GM23338 (cell line): ENCODE results near the gene MAPKAPK2. TPM values are rescaled to one million over a fixed set of nuclear protein-coding genes. Genes with fewer than 3 reads are reported as not detected.

Source experiments
- ATAC-seq: fragments of 200-7000 bp; cut with Tn5 transposase; 3 replicates; pipeline ENCODE4 v1.9.1; 2020
- DNase-seq: peaks from one replicate; pipeline ENCODE4 v3.0.0-alpha.2; 2015; ENCODE audit warnings: low spot score
- H2AFZ ChIP-seq: fragments of 200-600 bp; sonication (generic); 2 replicates; pipeline ENCODE4 v1.8.0; 2016; ENCODE audit warnings: antibody characterized with exemption, mild to moderate bottlenecking, moderate library complexity
- H3F3A ChIP-seq: fragments of 200-600 bp; sonication (generic); replicated peaks from 2 replicates; pipeline ENCODE4 v1.8.0; 2017; ENCODE audit warnings: antibody characterized with exemption, mixed run types, low read depth
- H3K27ac ChIP-seq: fragments of 200-600 bp; sonication (generic); 2 replicates; pipeline ENCODE4 v1.6.1; 2016; ENCODE audit warnings: low read depth
- H3K27me3 ChIP-seq: fragments of 200-600 bp; sonication (generic); 2 replicates; pipeline ENCODE4 v1.8.0; 2016; ENCODE audit warnings: mild to moderate bottlenecking, mixed run types, moderate library complexity; ENCODE audit not compliant: insufficient read depth
- H3K36me3 ChIP-seq: fragments of 200-600 bp; sonication (generic); 2 replicates; pipeline ENCODE4 v1.8.0; 2016; ENCODE audit warnings: mild to moderate bottlenecking; ENCODE audit not compliant: insufficient read depth
- H3K4me1 ChIP-seq: fragments of 200-600 bp; sonication (generic); 2 replicates; pipeline ENCODE4 v1.8.0; 2016; ENCODE audit warnings: mild to moderate bottlenecking, moderate library complexity; ENCODE audit not compliant: insufficient read depth
- H3K4me2 ChIP-seq: fragments of 200-600 bp; sonication (generic); 2 replicates; pipeline ENCODE4 v1.7.1; 2017; ENCODE audit warnings: mixed run types
- H3K4me3 ChIP-seq: fragments of 200-600 bp; sonication (generic); 2 replicates; pipeline ENCODE4 v1.6.1; 2016; ENCODE audit warnings: mixed run types
- H3K79me2 ChIP-seq: fragments of 200-600 bp; sonication (generic); replicated peaks from 2 replicates; pipeline ENCODE4 v1.8.0; 2017; ENCODE audit warnings: mild to moderate bottlenecking; ENCODE audit not compliant: insufficient read depth
- H3K9me2 ChIP-seq: fragments of 200-600 bp; sonication (generic); 2 replicates; pipeline ENCODE4 v1.8.0; 2017; ENCODE audit not compliant: insufficient read depth
- H4K20me1 ChIP-seq: fragments of 200-600 bp; sonication (generic); replicated peaks from 2 replicates; pipeline ENCODE4 v1.8.0; 2017; ENCODE audit warnings: mild to moderate bottlenecking; ENCODE audit not compliant: insufficient read depth
- H3K27ac Mint-ChIP-seq: 2 replicates; pipeline ENCODE4 v1.8.0; 2020; ENCODE audit warnings: inconsistent platforms, mild to moderate bottlenecking, moderate library complexity, mixed read lengths
- H3K27me3 Mint-ChIP-seq: 3 replicates; pipeline ENCODE4 v1.8.0; 2022; ENCODE audit warnings: low read depth, mild to moderate bottlenecking, moderate library complexity, mixed read lengths, inconsistent platforms; ENCODE audit not compliant: insufficient read depth, poor library complexity
- H3K36me3 Mint-ChIP-seq: 3 replicates; pipeline ENCODE4 v1.8.0; 2021; ENCODE audit warnings: low read depth, mild to moderate bottlenecking, inconsistent platforms, moderate library complexity, mixed read lengths
- H3K4me1 Mint-ChIP-seq: 3 replicates; pipeline ENCODE4 v1.8.0; 2020; ENCODE audit warnings: mild to moderate bottlenecking, inconsistent platforms, mixed read lengths
- H3K4me3 Mint-ChIP-seq: 3 replicates; pipeline ENCODE4 v1.8.0; 2021; ENCODE audit warnings: moderate library complexity, mild to moderate bottlenecking, inconsistent platforms, mixed read lengths
- H3K9me3 Mint-ChIP-seq: 3 replicates; pipeline ENCODE4 v1.8.0; 2020; ENCODE audit warnings: moderate library complexity, mild to moderate bottlenecking, inconsistent platforms, mixed read lengths
- CREB1 ChIP-seq: fragments of 250-450 bp; sonication (Bioruptor Pico); IDR thresholded peaks from 2 replicates; pipeline ENCODE4 v1.5.0; 2020; ENCODE audit warnings: low read depth, mild to moderate bottlenecking, moderate library complexity
- EZH2phosphoT487 ChIP-seq: fragments of 200-600 bp; sonication (generic); IDR thresholded peaks from one replicate; pipeline ENCODE4 v1.8.1; 2018; ENCODE audit warnings: antibody characterized with exemption; ENCODE audit not compliant: unreplicated experiment
- JUNB ChIP-seq: IDR thresholded peaks from one replicate; pipeline ENCODE4 v1.6.1; 2016; ENCODE audit warnings: antibody characterized with exemption; ENCODE audit not compliant: unreplicated experiment
- polyA plus RNA-seq: library from polyadenylated mRNA; unstranded; fragments of >200 nt; fragmentation: Nextera tagmentation; extraction: Ambion mirVana; gene quantifications from 2 replicates; pipeline ENCODE4 v1.2.1, GENCODE V29; 2016
- total RNA-seq: library from RNA; depleted of rRNA; stranded (reverse); fragments of >200 nt; shearing (Covaris generic); gene quantifications from 2 replicates; pipeline ENCODE4 v1.2.3, GENCODE V29; 2014
- TF ChIP-seq, protein P1 (sequence below): fragments of 250-450 bp; sonication (Bioruptor Pico); IDR thresholded peaks from 2 replicates; pipeline ENCODE4 v1.5.0; 2020; ENCODE audit warnings: mild to moderate bottlenecking, moderate library complexity

MAPKAPK2 gene
- total and polyA plus RNA-seq, 2 experiments from 2014 or later: 10.1 to 30.4 TPM

DNA sequence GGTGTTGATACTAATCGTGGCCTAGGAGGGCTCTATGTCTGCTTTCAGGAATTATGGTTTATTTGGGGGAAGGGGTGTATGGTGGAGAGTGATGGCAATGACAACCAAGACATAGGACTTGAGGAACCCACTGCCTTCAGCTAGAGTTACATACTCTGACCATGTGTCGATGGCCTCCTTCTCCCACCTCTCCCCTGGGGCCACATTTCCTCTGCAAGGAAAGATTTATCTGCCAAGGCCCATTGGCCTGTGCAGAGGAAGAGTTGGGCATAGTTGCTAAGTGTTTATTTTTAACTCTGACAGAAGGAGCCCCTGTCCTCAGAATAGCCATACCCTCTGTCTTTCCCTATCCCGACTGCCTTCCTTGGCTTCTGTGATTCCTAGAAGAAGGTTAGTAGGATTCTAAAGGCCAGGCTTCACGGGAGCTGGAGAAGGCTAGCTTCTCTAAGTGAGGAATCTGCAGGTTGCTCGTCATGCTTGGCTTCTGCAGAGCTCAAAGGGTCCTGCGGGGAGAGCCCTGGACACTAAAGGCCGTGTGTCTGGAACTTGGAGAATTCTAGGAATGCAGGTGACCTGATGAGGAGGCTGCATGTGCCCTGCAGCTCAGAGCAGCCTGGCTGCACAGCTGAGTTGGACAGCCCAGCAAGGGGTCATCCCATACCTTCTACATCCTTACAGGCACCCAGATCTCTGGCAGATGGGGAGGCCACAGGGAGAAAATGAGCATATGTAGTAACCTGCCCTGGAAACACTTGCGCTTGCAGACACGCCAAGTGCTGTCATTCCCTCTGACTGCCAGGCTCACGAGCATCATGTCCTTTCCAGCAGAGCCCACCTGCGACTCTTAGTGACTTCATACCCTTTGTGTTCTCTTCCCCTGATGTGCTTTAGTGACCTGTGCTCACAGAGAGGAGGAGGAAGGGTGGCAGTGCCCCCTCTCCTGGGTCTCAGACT, 9.7 kb downstream of the MAPKAPK2 start:
- no peaks in the 10 kb centered on the region for H3K9me3 Mint-ChIP-seq
- no peak overlapping the region; the same call in 1 of the 2 replicates for H3K27ac ChIP-seq
- no peak overlapping the region for H3K4me3 ChIP-seq
- peak overlapping the region; percentile 51 for H3K4me2 ChIP-seq
- H3K36me3 Mint-ChIP-seq: peaks cover 5% of the 10 kb centered on the region
- no peak overlapping the region for H3K27ac Mint-ChIP-seq
- no peaks in the 10 kb centered on the region for H3K36me3 ChIP-seq
- H4K20me1 ChIP-seq: peaks cover 61% of the 10 kb centered on the region
- peaks cover 24% of the 10 kb centered on the region for H3K4me1 ChIP-seq
- no peak overlapping the region; the same call in 2 of the 3 replicates for H3K4me3 Mint-ChIP-seq
- H3K4me1 Mint-ChIP-seq: peaks cover 70% of the 10 kb centered on the region
- H3K9me2 ChIP-seq: no peaks in the 10 kb centered on the region
- peak; percentile 84 for ATAC-seq
- DNase-seq: peak; percentile 89
- no peak overlapping the region for H2AFZ ChIP-seq
- H3K79me2 ChIP-seq: peaks cover 88% of the 10 kb centered on the region
- H3K27me3 ChIP-seq: no peaks in the 10 kb centered on the region
- no peaks in the 10 kb centered on the region for H3F3A ChIP-seq
- no peak for TF ChIP-seq CREB1 (CRISPR knock-in tag)
- TF ChIP-seq, protein P1, sequence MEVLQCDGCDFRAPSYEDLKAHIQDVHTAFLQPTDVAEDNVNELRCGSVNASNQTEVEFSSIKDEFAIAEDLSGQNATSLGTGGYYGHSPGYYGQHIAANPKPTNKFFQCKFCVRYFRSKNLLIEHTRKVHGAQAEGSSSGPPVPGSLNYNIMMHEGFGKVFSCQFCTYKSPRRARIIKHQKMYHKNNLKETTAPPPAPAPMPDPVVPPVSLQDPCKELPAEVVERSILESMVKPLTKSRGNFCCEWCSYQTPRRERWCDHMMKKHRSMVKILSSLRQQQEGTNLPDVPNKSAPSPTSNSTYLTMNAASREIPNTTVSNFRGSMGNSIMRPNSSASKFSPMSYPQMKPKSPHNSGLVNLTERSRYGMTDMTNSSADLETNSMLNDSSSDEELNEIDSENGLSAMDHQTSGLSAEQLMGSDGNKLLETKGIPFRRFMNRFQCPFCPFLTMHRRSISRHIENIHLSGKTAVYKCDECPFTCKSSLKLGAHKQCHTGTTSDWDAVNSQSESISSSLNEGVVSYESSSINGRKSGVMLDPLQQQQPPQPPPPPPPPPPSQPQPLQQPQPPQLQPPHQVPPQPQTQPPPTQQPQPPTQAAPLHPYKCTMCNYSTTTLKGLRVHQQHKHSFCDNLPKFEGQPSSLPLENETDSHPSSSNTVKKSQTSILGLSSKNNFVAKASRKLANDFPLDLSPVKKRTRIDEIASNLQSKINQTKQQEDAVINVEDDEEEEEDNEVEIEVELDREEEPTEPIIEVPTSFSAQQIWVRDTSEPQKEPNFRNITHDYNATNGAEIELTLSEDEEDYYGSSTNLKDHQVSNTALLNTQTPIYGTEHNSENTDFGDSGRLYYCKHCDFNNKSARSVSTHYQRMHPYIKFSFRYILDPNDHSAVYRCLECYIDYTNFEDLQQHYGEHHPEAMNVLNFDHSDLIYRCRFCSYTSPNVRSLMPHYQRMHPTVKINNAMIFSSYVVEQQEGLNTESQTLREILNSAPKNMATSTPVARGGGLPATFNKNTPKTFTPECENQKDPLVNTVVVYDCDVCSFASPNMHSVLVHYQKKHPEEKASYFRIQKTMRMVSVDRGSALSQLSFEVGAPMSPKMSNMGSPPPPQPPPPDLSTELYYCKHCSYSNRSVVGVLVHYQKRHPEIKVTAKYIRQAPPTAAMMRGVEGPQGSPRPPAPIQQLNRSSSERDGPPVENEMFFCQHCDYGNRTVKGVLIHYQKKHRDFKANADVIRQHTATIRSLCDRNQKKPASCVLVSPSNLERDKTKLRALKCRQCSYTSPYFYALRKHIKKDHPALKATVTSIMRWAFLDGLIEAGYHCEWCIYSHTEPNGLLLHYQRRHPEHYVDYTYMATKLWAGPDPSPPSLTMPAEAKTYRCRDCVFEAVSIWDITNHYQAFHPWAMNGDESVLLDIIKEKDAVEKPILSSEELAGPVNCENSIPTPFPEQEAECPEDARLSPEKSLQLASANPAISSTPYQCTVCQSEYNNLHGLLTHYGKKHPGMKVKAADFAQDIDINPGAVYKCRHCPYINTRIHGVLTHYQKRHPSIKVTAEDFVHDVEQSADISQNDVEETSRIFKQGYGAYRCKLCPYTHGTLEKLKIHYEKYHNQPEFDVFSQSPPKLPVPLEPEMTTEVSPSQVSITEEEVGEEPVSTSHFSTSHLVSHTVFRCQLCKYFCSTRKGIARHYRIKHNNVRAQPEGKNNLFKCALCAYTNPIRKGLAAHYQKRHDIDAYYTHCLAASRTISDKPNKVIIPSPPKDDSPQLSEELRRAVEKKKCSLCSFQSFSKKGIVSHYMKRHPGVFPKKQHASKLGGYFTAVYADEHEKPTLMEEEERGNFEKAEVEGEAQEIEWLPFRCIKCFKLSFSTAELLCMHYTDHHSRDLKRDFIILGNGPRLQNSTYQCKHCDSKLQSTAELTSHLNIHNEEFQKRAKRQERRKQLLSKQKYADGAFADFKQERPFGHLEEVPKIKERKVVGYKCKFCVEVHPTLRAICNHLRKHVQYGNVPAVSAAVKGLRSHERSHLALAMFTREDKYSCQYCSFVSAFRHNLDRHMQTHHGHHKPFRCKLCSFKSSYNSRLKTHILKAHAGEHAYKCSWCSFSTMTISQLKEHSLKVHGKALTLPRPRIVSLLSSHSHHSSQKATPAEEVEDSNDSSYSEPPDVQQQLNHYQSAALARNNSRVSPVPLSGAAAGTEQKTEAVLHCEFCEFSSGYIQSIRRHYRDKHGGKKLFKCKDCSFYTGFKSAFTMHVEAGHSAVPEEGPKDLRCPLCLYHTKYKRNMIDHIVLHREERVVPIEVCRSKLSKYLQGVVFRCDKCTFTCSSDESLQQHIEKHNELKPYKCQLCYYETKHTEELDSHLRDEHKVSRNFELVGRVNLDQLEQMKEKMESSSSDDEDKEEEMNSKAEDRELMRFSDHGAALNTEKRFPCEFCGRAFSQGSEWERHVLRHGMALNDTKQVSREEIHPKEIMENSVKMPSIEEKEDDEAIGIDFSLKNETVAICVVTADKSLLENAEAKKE (CRISPR knock-in tag): peak; percentile 87
- peaks cover 13% of the 10 kb centered on the region for H3K27me3 Mint-ChIP-seq

DNA sequence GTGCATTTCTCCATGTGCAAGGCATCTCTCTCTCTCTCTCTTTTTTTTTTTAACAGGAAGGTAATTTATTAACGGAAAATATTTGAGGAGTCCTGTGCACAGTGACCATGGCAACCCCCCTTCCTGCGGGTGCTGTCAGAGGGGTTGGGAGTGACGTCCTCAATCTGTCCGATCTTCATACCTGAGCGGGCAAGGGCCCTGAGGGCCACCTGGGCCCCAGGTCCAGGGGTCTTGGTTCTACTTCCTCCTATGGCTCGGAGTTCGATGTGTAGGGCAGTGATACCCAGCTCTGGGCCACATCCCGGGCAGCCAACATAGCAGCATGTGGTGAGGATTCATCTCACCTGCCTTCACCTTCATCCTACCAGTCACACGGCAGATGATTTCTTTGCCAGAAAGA, 11.0 kb downstream of the MAPKAPK2 start:
- Mint-ChIP-seq H3K36me3 (peaks cover 5% of the 10 kb centered on the region), H3K27me3 (peaks cover 10% of the 10 kb centered on the region), H3K27ac (no peak overlapping the region), H3K4me1 (peaks cover 66% of the 10 kb centered on the region), H3K4me3 (no peak overlapping the region), H3K9me3 (no peaks in the 10 kb centered on the region)
- DNase-seq: no peak
- H3K9me2 ChIP-seq: no peaks in the 10 kb centered on the region
- no peak overlapping the region for H3K4me2 ChIP-seq
- H3F3A ChIP-seq: no peaks in the 10 kb centered on the region
- H4K20me1 ChIP-seq: peaks cover 64% of the 10 kb centered on the region
- H3K27me3 ChIP-seq: no peaks in the 10 kb centered on the region
- ATAC-seq: no peak
- peaks cover 18% of the 10 kb centered on the region for H3K4me1 ChIP-seq
- no peak overlapping the region for H3K27ac ChIP-seq
- no peaks in the 10 kb centered on the region for H3K36me3 ChIP-seq
- peaks cover 88% of the 10 kb centered on the region for H3K79me2 ChIP-seq
- no peak overlapping the region for H3K4me3 ChIP-seq
- H2AFZ ChIP-seq: no peak overlapping the region
- TF ChIP-seq JUNB: no peak
- no peak for TF ChIP-seq CREB1 (CRISPR knock-in tag)
- TF ChIP-seq, protein P1 (CRISPR knock-in tag): no peak
- TF ChIP-seq EZH2phosphoT487: no peak
